Nucleus accumbens (tissue), 56 donors: ENCODE results near the gene OR9G1.
"Not testable (repeated sequence)": the region's sequence is repeated elsewhere in the genome, so short reads cannot be mapped to it uniquely, and the experiment has no call there.

Experiments used
- DNase-seq, 56 donors: peaks; one replicate each; lab custom pipeline; 2025; lab: John Stamatoyannopoulos, UW

OR9G1 gene, protein sequence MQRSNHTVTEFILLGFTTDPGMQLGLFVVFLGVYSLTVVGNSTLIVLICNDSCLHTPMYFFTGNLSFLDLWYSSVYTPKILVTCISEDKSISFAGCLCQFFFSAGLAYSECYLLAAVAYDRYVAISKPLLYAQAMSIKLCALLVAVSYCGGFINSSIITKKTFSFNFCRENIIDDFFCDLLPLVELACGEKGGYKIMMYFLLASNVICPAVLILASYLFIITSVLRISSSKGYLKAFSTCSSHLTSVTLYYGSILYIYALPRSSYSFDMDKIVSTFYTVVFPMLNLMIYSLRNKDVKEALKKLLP

DNA sequence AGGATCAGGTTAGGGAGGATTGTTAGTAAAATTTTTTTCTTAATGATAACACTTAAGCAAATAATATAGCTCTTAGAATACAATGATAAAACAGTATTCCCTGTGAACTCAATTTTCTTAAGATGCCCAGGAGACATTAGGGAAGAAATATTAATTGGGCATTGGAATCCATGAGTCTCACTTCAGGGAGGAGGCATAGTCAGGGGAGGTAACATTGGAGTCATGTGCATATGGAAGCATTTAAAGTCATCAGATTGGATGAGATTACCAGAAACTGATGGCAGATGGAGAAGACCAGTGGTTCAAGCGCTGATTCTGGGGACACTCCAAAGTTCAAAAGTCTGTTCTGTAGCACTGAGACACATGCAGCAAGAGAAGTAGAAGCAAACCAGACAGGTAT, at the start of gene OR9G1:
TSS of gene OR9G1 (plus strand) at position 301 of the 400 bp plus-strand sequence. CDS start 1,293 bp downstream, outside the sequence.
- DNase-seq, result no peak

DNA sequence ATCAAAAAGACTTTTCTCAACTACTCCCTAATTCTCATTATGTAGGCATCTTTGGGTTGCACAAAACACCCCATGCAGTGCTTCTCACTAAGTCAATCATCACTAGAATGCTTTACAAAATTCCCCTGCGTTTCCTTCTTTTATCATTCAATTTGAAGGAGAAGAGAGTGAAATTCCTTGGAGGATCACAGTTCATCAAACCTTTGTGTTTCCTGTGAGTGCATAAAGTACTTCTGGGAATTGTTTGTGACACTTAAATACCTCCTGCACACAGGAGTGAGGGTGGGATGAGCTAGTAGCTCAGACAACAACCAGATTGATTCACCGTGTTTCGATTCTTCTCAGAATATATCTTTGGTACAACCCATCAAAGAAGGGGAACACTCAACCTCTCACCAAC, 39.1 kb upstream of the OR9G1 start:
- no peak for DNase-seq

DNA sequence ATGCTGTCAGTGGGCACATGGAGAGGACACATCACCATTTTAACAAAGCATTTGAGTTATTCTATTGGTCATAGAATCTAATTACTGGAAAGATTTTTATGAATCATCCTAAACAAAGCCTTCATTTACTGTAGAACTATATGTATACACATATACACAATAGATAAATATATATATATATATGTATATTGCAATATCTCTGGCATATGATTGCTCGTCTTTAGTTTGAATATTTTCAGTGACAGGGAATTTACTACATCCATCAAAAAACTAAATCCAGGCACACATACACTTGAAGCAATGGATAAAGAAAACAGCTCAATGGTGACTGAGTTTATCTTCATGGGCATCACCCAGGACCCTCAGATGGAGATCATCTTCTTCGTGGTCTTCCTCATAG, 35.5 kb upstream of the OR9G1 start, which contains the start of gene OR5AR1:
TSS of gene OR5AR1 (plus strand) at position 301 of the 400 bp plus-strand sequence. CDS start at position 301, 0 bp downstream.
- no peak for DNase-seq

DNA sequence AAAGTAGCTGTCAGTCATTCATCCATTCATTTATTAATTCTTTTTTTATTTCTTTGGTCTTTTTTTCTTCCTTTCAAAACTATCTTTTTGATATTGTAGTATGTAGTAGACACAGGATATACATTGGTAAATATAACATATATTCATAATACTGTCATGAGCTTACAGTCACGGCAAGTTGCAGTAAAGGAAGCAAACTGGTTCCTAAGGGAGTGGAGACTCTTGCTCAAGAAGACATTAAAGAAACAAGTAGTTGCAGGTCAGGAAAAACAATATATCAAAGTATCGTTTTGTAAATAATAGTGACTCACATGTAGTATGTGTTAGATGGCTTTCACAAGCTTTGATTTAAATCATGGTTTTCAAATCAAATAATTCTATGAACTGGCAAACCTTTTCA, 27.9 kb upstream of the OR9G1 start:
- DNase-seq, result no peak

DNA sequence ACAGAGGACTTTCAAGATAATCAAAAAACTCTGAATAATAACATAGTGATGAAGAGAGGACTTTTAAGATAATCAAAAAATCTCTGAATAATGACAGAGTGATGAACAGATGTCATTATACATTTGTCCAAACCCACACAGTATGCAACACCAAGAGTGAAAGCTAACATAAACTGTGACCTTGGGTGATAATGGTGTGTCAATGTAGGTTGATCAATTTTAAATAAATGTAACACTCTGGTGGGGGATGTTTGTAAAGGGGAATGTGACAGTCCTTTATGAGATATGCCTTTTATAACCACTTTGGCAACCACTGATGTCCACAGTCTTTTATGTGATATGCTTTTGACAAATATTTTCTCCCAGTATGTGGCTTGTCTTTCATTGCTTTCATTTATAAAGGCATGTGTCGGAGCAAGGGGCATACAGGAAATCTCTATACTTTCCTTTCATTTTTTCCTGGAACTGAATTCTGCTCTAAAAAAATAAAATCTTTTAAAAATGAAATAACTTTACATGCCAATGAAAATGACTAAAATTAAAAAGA, 10.3 kb upstream of the OR9G1 start:
- DNase-seq, result no peak

DNA sequence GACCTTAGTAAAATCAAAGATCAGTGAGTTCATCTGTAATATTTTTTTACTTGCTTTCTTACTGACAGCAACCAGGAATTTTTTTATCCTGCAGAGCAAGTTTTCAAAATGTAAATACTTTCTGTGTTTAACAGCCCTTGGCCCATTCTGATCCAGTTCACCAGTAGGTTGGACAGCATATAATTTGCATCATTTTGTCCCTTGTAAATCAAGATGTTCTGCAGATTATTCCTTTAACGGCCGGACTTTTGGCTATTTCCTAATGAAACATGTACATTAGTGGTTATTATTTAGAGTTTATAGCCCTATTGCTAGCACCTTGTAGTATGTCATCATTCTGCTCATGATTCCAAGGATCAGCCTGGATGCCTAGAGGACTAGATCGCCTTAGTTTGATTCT, 7.7 kb upstream of the OR9G1 start:
- DNase-seq, result not testable (repeated sequence)

DNA sequence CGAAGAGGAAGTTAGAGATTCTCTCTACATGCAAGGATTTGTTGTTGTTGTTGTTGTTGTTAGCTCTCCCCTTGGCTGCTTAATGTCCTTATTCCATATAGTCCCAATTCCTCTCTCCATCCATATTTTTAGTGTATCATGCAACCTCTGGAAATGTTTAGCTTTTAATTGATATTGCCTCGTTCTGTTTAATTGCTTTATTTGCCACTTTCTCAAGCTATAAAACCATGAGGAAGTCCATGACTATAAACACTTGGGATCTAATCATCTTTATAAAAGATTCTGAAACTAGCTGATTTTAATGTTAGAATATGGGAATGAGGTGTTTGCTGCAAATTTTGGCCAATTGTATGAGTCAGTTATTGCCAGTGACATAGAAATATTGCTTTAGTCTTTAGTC, 5.5 kb upstream of the OR9G1 start:
- no peak for DNase-seq

DNA sequence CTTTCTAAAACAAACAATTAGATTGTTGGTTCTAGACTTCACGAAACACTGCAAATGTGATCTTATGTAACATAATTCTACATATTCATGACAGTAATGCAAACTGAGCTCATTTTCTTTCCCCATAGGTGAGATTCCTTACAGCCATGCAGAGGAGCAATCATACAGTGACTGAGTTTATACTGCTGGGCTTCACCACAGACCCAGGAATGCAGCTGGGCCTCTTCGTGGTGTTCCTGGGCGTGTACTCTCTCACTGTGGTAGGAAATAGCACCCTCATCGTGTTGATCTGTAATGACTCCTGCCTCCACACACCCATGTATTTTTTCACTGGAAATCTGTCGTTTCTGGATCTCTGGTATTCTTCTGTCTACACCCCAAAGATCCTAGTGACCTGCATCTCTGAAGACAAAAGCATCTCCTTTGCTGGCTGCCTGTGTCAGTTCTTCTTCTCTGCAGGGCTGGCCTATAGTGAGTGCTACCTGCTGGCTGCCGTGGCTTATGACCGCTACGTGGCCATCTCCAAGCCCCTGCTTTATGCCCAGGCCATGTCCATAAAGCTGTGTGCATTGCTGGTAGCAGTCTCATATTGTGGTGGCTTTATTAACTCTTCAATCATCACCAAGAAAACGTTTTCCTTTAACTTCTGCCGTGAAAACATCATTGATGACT, 1.5 kb downstream of the OR9G1 start:
- no peak for DNase-seq

DNA sequence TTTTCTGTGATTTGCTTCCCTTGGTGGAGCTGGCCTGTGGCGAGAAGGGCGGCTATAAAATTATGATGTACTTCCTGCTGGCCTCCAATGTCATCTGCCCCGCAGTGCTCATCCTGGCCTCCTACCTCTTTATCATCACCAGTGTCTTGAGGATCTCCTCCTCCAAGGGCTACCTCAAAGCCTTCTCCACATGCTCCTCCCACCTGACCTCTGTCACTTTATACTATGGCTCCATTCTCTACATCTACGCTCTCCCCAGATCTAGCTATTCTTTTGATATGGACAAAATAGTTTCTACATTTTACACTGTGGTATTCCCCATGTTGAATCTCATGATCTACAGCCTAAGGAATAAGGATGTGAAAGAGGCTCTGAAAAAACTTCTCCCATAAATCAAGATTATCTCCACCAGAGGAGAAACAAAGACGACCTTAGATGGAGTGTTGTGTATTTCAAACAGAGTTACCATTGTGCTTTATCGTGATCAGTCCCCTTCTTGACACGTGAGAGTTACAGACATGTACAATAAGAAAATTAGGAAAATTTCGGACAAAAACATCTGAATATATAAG, 2.1 kb downstream of the OR9G1 start:
- no peak for DNase-seq

DNA sequence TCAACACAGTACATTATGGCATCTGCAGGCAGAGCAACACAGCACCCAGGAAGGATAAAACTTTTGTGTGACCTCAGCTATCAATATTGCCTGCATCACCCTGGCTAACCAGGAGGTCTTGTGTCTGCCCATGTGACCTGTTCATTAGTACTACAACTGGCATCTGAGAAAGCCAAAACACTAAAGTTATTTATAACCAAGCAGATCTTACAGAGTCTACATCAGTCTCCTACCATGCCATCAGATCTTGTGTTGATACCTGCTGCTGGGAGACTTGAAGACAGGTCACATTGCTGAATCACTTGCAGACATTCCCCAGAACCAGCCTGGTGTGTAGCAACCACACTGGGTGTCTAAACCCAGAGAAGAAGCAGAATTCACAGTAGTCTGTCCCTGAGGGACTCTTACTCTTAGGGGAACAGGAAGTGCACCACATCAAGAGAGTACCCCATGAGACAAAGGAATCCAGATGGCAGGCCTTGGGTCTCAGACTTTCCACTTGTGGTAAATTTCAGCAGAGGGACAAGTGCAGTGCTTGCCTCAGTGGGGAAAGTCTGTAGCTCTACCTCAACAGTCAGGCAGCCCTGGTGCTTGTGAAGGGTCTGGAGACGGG, 7.0 kb downstream of the OR9G1 start:
- DNase-seq, result no peak

DNA sequence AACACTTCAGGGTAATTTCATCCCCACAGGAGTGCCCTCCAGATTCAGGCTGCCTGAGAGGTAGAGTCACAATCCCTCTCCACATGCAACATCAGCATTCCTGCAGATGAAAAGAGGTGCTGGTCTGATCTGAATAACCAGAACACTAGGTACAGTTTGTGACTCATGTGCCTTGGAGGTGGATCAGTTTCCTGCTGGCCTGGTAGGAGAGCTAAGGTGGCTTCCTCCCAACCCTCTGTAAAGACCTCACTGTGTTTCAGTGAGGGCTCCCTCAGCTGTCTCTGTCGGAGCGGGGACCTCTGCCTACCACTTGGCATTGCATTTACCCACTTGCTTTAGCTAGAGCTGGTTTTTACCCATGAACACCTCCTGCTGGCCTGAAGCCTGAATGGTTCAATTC, 7.6 kb downstream of the OR9G1 start:
- no peak for DNase-seq

DNA sequence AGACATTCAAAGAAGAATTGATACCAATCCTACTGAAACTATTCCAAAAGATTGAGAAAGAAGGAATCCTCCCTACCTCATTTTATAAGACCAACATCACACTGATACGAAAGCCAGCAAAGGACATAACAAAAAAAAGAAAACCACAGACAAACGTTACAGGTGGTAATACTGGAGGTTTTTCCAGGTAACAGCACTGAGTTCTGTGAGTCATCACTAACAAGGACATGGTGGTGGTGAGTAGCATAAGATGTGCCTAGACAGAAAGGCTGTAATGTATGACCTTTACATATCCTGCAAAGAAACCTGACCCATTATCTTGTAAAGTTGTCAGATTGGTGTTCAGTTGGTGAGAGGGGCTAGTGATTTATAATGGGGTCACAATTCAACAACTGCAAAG, 15.3 kb downstream of the OR9G1 start:
- no peak for DNase-seq

DNA sequence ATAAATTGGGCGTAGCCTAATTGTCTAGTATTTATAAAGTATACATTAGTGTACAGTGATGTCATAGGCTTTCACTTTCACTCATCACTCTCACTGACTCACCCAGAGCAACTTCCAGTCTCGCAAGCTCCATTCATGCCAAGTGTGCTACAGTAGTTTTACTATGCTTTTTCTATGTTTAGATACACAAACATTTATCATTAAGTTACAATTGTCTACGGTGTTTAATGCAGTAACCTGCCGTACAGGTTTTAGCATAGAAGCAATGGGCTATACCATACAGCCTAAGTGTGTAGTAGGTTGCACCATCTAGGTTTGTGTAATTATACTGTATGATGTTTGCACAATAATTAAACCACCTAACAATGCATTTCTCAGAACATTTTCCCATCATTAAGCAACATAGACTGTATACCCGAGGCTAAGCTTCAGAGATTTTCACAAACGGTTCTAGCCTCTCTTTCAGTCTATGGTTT, 17.5 kb downstream of the OR9G1 start:
- DNase-seq, result no peak

DNA sequence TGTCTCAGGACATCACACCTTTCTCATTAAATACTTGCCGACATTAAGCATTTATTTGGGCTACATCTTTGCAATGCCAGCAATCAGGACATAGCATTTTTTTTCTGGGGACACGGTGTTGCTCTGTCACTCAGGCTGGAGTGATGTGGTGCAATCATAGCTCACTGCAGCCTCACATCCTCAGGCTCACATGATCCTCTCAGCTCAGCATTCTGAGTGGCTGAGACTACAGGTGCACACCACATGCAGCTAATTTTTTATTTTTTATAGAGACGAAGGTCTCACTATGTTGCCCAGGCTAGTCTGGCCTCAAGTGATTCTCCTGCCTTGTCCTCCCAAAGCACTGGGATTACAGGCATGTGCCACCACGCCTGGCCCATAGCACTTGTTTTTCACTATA, 21.6 kb downstream of the OR9G1 start:
- no peak for DNase-seq

DNA sequence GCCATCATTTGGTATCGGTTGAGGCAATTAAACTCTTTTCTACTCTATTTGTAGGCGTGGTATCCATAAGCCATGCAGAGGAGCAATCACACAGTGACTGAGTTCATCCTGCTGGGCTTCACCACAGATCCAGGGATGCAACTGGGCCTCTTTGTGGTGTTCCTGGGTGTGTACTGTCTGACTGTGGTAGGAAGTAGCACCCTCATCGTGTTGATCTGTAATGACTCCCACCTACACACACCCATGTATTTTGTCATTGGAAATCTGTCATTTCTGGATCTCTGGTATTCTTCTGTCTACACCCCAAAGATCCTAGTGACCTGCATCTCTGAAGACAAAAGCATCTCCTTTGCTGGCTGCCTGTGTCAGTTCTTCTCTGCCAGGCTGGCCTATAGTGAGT, 41.2 kb downstream of the OR9G1 start:
- DNase-seq, result no peak

DNA sequence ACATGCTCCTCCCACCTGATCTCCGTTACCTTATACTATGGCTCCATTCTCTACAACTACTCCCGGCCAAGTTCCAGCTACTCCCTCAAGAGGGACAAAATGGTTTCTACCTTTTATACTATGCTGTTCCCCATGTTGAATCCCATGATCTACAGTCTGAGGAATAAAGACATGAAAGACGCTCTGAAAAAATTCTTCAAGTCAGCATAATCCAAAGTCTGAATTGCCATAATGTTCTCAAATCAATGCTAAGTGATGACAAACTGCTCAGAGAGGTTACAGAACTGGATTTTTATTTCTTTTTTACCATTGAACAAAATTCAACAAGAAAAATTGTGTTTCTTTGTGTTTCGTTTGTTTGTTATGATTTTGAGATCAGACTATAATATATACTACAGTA, 42.0 kb downstream of the OR9G1 start:
- no peak for DNase-seq

DNA sequence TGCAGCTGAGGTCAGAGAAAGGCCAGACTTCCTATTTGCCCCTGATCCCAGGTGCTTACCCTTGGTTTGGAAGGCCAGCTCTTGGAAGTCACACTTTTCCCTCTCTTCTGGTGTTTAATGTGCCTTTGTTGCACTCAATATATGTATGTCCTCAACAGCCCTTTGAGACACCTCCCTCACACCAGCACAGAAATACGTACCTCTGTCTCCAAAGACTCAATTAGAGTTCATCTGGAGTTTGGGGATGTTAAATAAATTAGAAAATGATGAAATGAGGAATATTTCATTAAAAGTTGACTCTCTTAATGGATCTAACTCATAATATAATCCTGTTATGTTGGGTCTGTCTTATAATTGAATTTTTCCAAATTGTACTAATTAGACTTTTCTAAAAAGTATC, 49.7 kb downstream of the OR9G1 start, which contains the start of gene OR9G4:
TSS of gene OR9G4 (minus strand) at position 101 of the 400 bp plus-strand sequence. CDS start 4,931 bp downstream, outside the sequence.
- no peak for DNase-seq

DNA sequence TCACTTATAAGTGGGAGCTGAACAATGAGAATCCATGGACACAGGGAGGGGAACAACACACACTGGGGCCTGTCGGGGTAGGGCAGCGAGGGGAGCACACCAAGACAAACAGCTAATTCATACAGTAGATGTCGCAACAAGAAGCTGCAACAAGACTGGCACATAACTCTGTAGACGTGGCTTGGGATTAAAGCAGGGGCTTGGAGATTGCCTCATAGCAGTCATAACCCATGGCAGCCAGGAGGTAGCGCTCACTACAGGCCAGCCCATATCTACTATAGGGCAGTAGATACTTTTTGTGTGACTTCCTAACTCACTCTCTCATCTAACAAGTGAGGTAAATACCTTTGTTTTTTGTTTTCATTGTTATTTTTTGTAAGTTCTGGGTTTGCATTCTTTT, 51.3 kb downstream of the OR9G1 start:
- DNase-seq, result no peak

DNA sequence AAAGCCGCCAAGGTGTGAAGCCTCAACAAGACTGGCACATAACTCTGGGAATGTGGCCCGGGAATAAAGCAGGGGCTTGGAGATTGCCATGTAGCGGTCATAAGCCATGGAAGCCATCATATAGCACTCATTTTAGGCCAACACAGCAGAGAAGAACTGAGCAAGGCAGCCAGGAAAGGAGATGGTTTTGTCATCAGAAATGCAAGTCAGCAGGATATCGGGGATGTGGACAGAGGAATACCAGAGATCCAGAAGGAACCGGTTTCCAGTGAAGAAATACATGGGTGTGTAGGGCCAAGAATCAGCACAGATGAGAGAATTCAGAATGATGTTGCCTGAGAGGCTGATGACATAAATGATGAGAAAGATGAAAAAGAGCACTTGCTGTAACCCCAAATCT, 52.6 kb downstream of the OR9G1 start:
- no peak for DNase-seq
